Activated CD4-positive, alpha-beta T cell treated with anti-CD3 and anti-CD28 coated beads for 1 hour (primary cell): Measurements from ENCODE around the gene ASNS.
"Not testable (repeated sequence)": the region's sequence is repeated elsewhere in the genome, so short reads cannot be mapped to it uniquely, and the experiment has no call there.

Experiments used
- DNase-seq: peaks from one replicate; pipeline ENCODE4 v3.0.0-alpha.2; 2020

Gene ASNS, protein sequence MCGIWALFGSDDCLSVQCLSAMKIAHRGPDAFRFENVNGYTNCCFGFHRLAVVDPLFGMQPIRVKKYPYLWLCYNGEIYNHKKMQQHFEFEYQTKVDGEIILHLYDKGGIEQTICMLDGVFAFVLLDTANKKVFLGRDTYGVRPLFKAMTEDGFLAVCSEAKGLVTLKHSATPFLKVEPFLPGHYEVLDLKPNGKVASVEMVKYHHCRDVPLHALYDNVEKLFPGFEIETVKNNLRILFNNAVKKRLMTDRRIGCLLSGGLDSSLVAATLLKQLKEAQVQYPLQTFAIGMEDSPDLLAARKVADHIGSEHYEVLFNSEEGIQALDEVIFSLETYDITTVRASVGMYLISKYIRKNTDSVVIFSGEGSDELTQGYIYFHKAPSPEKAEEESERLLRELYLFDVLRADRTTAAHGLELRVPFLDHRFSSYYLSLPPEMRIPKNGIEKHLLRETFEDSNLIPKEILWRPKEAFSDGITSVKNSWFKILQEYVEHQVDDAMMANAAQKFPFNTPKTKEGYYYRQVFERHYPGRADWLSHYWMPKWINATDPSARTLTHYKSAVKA

GRCh38 chr7:97872025-97872669, at the start of gene ASNS:
ASNS (minus strand) TSS chr7:97872408; CDS start chr7:97869156, 3,252 bp downstream.
- DNase-seq, result peak; percentile 73

DNA sequence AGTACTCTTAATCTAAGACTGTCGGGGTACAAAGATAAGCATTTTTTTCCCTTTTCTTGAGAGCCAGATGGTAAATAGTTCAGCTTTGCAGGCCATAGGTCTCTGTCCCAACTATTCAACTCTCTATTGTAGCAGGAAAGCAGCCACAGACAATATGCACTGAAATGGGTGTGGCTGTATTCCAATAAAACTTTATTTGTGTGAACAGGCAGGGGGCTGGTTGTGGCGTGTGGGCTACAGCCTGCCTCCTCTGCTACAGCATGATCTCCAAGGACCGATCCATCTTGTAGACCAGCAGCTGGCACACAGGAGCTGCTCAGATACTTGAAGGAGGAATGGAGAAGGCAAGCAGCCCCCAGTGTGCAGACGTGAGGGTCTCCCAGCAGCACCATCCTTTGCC, 49.0 kb upstream of the ASNS start:
- DNase-seq, result not testable (repeated sequence)

- not testable (repeated sequence) for DNase-seq
These were observed 43.1 kb upstream of the ASNS start for GRCh38 chr7:97915267-97915666.

GRCh38 chr7:97912294-97912693, 40.1 kb upstream of the ASNS start:
- DNase-seq, result not testable (repeated sequence)

DNA sequence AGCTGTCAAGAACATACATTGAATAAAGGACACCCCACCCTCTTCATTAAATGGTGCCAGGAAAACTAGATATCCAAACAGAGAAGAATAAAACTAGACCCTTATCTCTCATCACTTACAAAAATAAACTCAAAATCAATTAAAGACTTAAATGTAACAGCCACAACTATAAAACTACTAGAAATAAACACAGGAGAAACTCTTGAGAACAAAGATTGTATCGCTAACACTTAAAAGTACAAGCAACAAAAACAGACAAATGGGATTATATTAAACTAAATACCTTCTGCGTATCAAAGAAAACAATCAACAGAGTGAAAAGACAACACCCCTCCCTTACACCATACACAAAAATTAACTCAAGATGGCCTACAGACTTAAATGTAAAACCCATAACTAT, 24.7 kb upstream of the ASNS start:
- not testable (repeated sequence) for DNase-seq

- DNase-seq, result not testable (repeated sequence)
These were observed 19.5 kb upstream of the ASNS start for GRCh38 chr7:97891721-97892120.

DNA sequence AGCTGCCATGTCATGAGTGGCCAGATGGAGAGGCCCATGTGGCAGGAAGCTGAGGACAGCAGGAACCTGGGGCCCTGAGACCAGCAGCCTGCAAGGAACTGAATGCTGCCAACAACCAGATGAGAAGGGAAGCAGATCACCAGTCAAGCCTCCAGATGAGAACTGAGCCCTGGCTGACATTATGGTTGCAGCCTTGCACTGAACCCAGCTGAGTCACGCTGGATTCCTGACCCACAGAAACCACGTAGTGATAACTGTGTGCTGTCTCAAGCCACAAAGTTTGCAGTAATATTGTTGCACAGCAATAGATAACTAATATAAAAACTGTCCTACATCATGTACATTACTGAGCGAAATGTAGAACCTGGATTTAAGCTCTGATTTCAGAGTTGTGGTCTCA, 7.3 kb upstream of the ASNS start:
- not testable (repeated sequence) for DNase-seq

- not testable (repeated sequence) for DNase-seq
These were observed 2.7 kb upstream of the ASNS start for GRCh38 chr7:97874894-97875293.

DNA sequence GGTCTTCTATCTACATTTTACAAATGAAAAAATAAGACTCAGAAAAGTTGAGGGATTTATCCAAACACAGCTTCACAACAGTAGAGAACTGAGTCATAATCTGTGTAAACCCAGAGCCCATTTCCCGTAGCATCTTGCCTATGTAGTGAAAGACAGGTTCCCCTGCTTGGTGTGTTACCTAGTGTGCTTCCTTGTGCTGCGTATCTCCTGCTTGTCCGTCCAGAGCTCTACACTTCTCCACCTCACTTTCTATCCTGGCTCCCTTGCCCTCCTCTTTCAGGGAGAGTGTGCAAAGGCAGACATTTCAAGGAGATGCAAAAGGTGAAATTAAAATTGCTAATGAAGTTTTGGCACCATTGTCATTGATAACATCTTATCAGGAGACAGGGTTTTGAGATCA, 1.4 kb upstream of the ASNS start:
- DNase-seq, result no peak

GRCh38 chr7:97871659-97872024, 566 bp downstream of the ASNS start:
- no peak for DNase-seq

- no peak for DNase-seq
These were observed 3.4 kb downstream of the ASNS start for GRCh38 chr7:97868788-97869187.

- DNase-seq, result no peak
These were observed 3.9 kb downstream of the ASNS start for GRCh38 chr7:97868314-97868713.

- DNase-seq, result no peak
These were observed 7.1 kb downstream of the ASNS start for GRCh38 chr7:97865104-97865503.

GRCh38 chr7:97859606-97860204, 12.5 kb downstream of the ASNS start:
- DNase-seq, result no peak

DNA sequence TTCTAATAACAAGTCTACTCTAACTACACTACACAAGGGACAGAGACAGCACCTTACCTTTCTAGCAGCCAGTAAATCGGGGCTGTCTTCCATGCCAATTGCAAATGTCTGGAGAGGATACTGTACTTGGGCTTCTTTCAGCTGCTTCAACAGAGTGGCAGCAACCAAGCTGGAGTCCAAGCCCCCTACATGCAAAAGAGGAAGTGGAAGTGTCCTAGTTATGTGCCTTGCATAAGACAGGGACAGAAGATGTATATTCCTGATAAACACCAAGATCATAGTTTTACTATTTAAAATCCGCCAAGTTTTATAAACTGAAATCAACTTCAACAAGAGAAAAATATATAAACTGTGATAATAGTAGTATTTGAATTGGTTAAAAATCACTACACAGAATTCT, 14.0 kb downstream of the ASNS start:
- no peak for DNase-seq

- no peak for DNase-seq
These were observed 14.7 kb downstream of the ASNS start for GRCh38 chr7:97857544-97857943.

- no peak for DNase-seq
These were observed 20.5 kb downstream of the ASNS start for GRCh38 chr7:97851683-97852082.

DNA sequence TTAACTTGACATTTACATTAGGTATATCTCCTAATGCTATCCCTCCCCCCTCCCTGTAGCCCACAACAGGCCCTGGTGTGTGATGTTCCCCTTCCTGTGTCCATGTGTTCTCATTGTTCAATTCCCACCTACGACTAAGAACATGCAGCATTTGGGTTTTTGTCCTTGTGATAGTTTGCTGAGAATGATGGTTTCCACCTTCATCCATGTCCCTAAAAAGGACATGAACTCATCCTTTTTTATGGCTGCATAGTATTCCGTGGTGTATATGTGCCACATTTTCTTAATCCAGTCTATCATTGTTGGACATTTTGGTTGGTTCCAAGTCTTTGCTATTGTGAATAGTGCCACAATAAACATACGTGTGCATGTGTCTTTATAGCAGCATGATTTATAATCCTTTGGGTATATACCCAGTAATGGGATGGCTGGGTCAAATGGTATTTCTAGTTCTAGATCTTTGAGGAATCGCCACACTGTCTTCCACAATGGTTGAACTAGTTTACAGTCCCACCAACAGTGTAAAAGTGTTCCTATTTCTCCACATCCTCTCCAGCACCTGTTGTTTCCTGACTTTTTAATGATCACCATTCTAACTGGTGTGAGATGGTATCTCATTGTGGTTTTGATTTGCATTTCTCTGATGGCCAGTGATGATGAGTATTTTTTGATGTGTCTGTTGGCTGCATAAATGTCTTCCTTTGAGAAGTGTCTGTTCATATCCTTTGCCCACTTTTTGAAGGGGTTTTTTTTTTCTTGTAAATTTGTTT, 21.8 kb downstream of the ASNS start:
- not testable (repeated sequence) for DNase-seq

DNA sequence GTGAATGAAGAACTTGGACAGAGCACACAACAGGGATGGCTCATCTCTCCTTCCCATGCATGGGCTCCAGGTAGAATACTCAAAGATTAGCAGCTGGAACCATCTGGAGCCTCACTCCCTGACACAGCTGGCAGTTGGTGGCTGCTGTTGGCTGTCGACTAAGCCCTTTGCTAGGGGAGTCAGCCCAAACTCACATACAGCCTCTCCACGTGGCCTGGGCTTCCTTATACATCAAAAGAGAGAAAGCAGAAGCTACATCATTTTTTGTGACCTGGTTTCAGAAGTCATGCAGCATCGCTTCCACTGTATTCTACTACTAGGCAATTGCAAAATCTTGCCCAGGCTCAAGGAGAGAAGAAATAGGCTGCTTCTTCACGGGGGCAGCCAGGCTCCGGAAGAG, 24.4 kb downstream of the ASNS start:
- DNase-seq, result no peak

DNA sequence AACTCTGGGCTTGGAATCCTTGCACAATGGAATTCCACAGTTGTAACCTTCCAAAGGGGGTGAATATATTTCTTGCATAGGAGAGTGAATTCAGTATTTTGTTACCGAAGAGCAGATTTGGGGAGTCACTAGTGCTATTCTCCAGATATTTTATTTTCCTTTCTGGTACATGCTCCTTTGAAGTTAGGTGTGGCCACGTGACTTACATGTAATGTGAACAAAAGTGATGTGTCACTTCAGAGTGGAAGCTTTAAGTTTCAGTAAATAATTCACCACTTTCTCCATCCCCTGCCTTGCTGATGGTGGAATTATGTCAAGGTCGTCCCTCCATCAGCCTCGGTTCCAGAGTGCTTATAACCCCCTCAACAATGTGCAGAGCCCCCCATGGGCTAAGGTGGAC, 25.3 kb downstream of the ASNS start:
- DNase-seq, result no peak

DNA sequence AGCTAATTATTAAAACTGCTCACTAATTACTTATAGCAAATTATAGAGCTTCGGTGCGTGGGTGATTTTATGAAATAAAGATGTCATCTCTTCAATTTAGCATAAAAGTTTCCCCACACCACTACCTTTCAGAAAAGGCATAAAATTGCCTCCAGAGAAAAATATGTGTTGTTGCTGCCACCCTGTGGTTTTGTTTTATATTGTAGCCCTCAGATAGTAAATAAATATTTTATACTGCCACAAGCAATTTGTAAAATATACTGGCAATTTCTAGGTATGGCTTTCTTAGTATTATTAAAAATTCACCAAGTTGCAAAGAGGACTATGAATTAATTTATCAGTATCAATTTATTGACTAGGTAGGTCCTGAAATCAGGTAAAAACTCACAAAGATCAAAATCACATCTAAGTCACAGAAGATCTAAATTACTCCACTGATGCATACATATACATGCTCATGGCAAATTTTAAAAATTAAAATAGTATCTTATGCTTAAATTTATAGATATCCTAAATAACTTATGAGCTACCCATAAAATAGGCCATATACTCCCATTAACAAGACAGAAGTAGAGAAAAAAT, 26.5 kb downstream of the ASNS start:
- DNase-seq, result no peak

- no peak for DNase-seq
These were observed 28.2 kb downstream of the ASNS start for GRCh38 chr7:97844036-97844435.
